ENCODE data around the gene DRC3. TPM values are rescaled to one million over a fixed set of nuclear protein-coding genes. Genes with fewer than 3 reads are reported as not detected.

The DRC3 gene
- total RNA-seq, 1 experiment from 2014 or later = 2.4 TPM

DNA sequence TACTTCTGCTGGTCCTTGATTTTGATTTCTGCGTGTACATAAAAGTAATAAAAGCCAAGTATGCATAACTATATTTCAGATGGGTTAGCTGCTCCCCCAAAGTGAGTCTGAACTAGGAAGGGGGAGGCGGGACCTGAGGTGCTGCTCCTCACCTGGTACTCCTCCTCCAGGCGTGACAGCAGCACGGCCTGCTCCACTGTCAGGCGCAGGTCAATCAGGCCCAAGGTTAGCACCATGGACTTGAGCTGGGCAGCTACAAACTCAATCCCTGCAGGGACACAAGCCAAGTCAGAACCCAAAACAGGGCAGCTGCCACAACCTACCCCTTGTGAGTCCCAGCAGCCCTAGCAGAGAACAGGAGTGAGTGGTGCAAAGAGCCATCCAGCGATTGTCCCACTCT is 48.3 kb downstream of the DRC3 start:
- RAD21 ChIA-PET (ENCODE audit: low non-redundant PET in 1 of 2, low total read pairs in 2 of 2, uncharacterized antibody in 2 of 2, unreplicated experiment in 2 of 2) = no interaction called here

More for the DNA sequence above, 48.3 kb downstream of the DRC3 start:
- Histone ChIP-seq H4K20me1 (ENCODE audit: insufficient read depth) (no peaks in the 10 kb centered on the region), H3K36me3 (ENCODE audit: control insufficient read depth in 1 of 2, insufficient read depth in 2 of 2, low read length in 2 of 2) (no peaks in the 10 kb centered on the region), H3K9me3 (ENCODE audit: control insufficient read depth in 1 of 2, insufficient read depth in 1 of 2, low read depth in 1 of 2, low read length in 2 of 2) (no peaks in the 10 kb centered on the region), H3K27ac (ENCODE audit: low read depth, low read length) (no peak overlapping the region), H3K4me2 (ENCODE audit: low read length) (no peak overlapping the region), H3K4me3 (replicated peaks in 1 of 2; ENCODE audit: low read depth in 1 of 2, low read length in 2 of 2) (no peak overlapping the region), H3K4me1 (ENCODE audit: control insufficient read depth in 1 of 2, insufficient read depth in 2 of 2, low read length in 2 of 2) (peaks cover 0 to 10% of the 10 kb centered on the region in 2 experiments; a peak in 1 of 4 replicates), H3K9ac (ENCODE audit: low read length) (no peak overlapping the region), H3K79me2 (ENCODE audit: insufficient read depth, low read length) (no peaks in the 10 kb centered on the region), H3K27me3 (ENCODE audit: insufficient read depth, low read length) (no peaks in the 10 kb centered on the region), H3K9me2 (ENCODE audit: insufficient read depth) (no peaks in the 10 kb centered on the region), H2AFZ (ENCODE audit: low read depth, low read length, poor library complexity, severe bottlenecking) (no peak overlapping the region)
- POLR2A ChIA-PET = no interaction called here
- CTCF ChIA-PET = no interaction called here
- ATAC-seq (no peak), DNase-seq (ENCODE audit: low read depth, low spot score) (no peak)
- TF ChIP-seq CBX3 (IDR thresholded peaks at IDR 0.05; ENCODE audit: low read depth) = no peak
- TF ChIP-seq SRF (IDR thresholded peaks at IDR 0.05; ENCODE audit: low read depth) = no peak
- TF ChIP-seq, protein P1, sequence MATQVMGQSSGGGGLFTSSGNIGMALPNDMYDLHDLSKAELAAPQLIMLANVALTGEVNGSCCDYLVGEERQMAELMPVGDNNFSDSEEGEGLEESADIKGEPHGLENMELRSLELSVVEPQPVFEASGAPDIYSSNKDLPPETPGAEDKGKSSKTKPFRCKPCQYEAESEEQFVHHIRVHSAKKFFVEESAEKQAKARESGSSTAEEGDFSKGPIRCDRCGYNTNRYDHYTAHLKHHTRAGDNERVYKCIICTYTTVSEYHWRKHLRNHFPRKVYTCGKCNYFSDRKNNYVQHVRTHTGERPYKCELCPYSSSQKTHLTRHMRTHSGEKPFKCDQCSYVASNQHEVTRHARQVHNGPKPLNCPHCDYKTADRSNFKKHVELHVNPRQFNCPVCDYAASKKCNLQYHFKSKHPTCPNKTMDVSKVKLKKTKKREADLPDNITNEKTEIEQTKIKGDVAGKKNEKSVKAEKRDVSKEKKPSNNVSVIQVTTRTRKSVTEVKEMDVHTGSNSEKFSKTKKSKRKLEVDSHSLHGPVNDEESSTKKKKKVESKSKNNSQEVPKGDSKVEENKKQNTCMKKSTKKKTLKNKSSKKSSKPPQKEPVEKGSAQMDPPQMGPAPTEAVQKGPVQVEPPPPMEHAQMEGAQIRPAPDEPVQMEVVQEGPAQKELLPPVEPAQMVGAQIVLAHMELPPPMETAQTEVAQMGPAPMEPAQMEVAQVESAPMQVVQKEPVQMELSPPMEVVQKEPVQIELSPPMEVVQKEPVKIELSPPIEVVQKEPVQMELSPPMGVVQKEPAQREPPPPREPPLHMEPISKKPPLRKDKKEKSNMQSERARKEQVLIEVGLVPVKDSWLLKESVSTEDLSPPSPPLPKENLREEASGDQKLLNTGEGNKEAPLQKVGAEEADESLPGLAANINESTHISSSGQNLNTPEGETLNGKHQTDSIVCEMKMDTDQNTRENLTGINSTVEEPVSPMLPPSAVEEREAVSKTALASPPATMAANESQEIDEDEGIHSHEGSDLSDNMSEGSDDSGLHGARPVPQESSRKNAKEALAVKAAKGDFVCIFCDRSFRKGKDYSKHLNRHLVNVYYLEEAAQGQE (IDR thresholded peaks at IDR 0.05; ENCODE audit: low read depth) = no peak
- no peak for TF ChIP-seq FOSL1 (IDR thresholded peaks at IDR 0.05; ENCODE audit: low read depth)
- TF ChIP-seq CEBPB (IDR thresholded peaks at IDR 0.05; ENCODE audit: low read depth) = no peak
- TF ChIP-seq, protein P2, sequence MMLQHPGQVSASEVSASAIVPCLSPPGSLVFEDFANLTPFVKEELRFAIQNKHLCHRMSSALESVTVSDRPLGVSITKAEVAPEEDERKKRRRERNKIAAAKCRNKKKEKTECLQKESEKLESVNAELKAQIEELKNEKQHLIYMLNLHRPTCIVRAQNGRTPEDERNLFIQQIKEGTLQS (IDR thresholded peaks at IDR 0.05) = no peak
- TF ChIP-seq POLR2A (IDR thresholded peaks at IDR 0.05; ENCODE audit: borderline replicate concordance, extremely low read depth, insufficient read depth, insufficient read length) = no peak
- no peak for TF ChIP-seq JUND (IDR thresholded peaks at IDR 0.05)
- no peak for TF ChIP-seq ELF1 (IDR thresholded peaks at IDR 0.05; ENCODE audit: borderline replicate concordance, low read depth)
- TF ChIP-seq EZH2phosphoT487 (IDR thresholded peaks at IDR 0.05; ENCODE audit: borderline replicate concordance) = no peak
- no peak for TF ChIP-seq SIN3A (IDR thresholded peaks at IDR 0.05; ENCODE audit: low read depth)
- TF ChIP-seq, protein P3, sequence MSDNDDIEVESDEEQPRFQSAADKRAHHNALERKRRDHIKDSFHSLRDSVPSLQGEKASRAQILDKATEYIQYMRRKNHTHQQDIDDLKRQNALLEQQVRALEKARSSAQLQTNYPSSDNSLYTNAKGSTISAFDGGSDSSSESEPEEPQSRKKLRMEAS (IDR thresholded peaks at IDR 0.05) = no peak
- no peak for TF ChIP-seq EZH2 (IDR thresholded peaks at IDR 0.05)
- no peak for TF ChIP-seq ZNF274 (IDR thresholded peaks at IDR 0.05; ENCODE audit: low read depth, low read length)
- no TSS peak for BruUV-seq (replicated peaks)
- intact Hi-C loops (cut with micrococcal nuclease) = no loop called here

Data from HCT116 (cell line).